RWPE2 (cell line): ENCODE results near the gene INPP5E.
A peak's percentile ranks its signal among the peaks of the same experiment; 100 is the strongest.

ENCODE experiments used
- ATAC-seq: fragments of 200-7000 bp; cut with Tn5 transposase; 3 replicates; pipeline ENCODE4 v1.9.1; 2021; ENCODE audit warnings: low read depth
- DNase-seq: peaks from one replicate; pipeline ENCODE4 v3.0.0-alpha.2; 2020; ENCODE audit warnings: low spot score
- H3K27ac ChIP-seq: fragments of 450-650 bp; 2 replicates; pipeline ENCODE4 v1.5.1; 2017; ENCODE audit warnings: mild to moderate bottlenecking; ENCODE audit not compliant: poor library complexity, severe bottlenecking
- H3K27me3 ChIP-seq: fragments of 250-450 bp; sonication (Bioruptor Pico); 2 replicates; pipeline ENCODE4 v1.5.1; 2021; ENCODE audit warnings: mild to moderate bottlenecking, moderate library complexity; ENCODE audit not compliant: insufficient read depth, poor library complexity, severe bottlenecking
- H3K36me3 ChIP-seq: fragments of 250-450 bp; sonication (Bioruptor Pico); 2 replicates; pipeline ENCODE4 v1.5.1; 2020; ENCODE audit warnings: low read depth, mild to moderate bottlenecking, moderate library complexity
- H3K4me1 ChIP-seq: fragments of 250-450 bp; sonication (Bioruptor Pico); 2 replicates; pipeline ENCODE4 v1.5.1; 2021; ENCODE audit warnings: mild to moderate bottlenecking, moderate library complexity; ENCODE audit not compliant: insufficient read depth, poor library complexity, severe bottlenecking
- H3K4me3 ChIP-seq: fragments of 250-450 bp; sonication (Bioruptor Pico); 2 replicates; pipeline ENCODE4 v1.5.1; 2021; ENCODE audit warnings: mild to moderate bottlenecking, moderate library complexity; ENCODE audit not compliant: severe bottlenecking
- H3K9me3 ChIP-seq: fragments of 250-450 bp; sonication (Bioruptor Pico); 2 replicates; pipeline ENCODE4 v1.5.1; 2021; ENCODE audit warnings: mild to moderate bottlenecking, moderate library complexity; ENCODE audit not compliant: severe bottlenecking
- TF ChIP-seq, protein P1 (sequence below): fragments of 450-650 bp; IDR thresholded peaks from one replicate; pipeline ENCODE4 v1.5.1; 2017; ENCODE audit warnings: mild to moderate bottlenecking, moderate library complexity; ENCODE audit not compliant: poor library complexity, severe bottlenecking

The INPP5E gene

GRCh38 chr9:136401173-136401922 lies 38.3 kb downstream of the INPP5E start:
- H3K36me3 ChIP-seq = peaks cover 52% of the 10 kb centered on the region
- DNase-seq (no peak), ATAC-seq (no peak)
- H3K27ac ChIP-seq = no peak overlapping the region
- H3K4me3 ChIP-seq = no peak overlapping the region
- H3K27me3 ChIP-seq = no peaks in the 10 kb centered on the region
- no peaks in the 10 kb centered on the region for H3K4me1 ChIP-seq
- no peaks in the 10 kb centered on the region for H3K9me3 ChIP-seq
- TF ChIP-seq, protein P1, sequence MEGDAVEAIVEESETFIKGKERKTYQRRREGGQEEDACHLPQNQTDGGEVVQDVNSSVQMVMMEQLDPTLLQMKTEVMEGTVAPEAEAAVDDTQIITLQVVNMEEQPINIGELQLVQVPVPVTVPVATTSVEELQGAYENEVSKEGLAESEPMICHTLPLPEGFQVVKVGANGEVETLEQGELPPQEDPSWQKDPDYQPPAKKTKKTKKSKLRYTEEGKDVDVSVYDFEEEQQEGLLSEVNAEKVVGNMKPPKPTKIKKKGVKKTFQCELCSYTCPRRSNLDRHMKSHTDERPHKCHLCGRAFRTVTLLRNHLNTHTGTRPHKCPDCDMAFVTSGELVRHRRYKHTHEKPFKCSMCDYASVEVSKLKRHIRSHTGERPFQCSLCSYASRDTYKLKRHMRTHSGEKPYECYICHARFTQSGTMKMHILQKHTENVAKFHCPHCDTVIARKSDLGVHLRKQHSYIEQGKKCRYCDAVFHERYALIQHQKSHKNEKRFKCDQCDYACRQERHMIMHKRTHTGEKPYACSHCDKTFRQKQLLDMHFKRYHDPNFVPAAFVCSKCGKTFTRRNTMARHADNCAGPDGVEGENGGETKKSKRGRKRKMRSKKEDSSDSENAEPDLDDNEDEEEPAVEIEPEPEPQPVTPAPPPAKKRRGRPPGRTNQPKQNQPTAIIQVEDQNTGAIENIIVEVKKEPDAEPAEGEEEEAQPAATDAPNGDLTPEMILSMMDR = no peak

- H3K36me3 ChIP-seq = peaks cover 51% of the 10 kb centered on the region
- peak within 1 kb of the TSS; percentile 28 for H3K27ac ChIP-seq
- H3K4me1 ChIP-seq = no peaks in the 10 kb centered on the region
- DNase-seq = no peak
- TF ChIP-seq, protein P1 = peak; percentile 98
- peak within 1 kb of the TSS; percentile 93 for H3K4me3 ChIP-seq
- H3K27me3 ChIP-seq = no peaks in the 10 kb centered on the region
- no peaks in the 10 kb centered on the region for H3K9me3 ChIP-seq
- peak; percentile 84 for ATAC-seq
Observed at GRCh38 chr9:136400038-136400834, 39.4 kb downstream of the INPP5E start, which contains the start of gene SNAPC4. Gene SNAPC4 (minus strand): TSS chr9:136400170. CDS start chr9:136398428, 1,742 bp downstream.

DNA sequence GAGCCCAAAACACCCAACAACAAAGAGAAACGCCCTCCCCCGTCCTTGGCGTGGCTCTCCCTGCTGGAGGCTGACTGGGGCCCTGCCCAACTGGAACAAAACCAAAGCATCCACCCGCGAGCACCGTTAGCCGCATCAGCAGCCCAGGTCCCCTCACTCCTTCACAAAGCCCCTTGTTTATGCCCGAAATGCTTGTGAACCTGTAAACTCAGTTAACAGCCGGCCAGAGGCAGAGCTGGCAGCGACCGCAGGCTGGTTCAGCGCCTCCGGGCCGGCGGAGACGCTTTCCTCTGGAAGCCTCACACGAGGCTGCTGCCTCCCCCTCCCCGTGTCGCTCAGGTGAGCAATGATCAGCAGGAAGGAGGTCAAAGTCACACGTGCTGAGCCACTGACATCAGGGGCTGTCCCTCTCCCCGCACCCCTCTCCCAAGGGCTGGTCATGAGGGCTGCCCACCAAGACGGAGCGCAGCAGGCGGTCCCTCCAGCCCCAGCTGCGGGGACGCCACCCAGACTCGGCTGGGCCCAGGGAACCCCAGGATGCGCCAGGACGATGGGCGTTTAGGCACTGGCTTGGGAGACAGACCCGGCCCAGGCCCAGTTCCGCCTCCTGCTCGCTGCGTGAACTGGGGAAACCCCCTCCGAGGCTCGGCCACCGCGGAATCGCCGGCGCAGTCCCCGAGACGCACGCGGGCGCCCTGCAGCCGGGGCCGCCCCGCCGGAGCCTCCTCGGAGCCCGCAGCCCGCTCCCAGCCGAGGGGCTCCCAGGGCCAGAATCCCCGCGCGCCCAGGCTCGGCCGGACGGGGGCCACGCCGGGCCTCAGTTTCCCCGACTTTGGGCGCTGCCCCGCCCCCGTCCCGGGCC lies 40.2 kb downstream of the INPP5E start:
- peak overlapping the region; percentile 93 for H3K4me3 ChIP-seq
- H3K27me3 ChIP-seq = no peaks in the 10 kb centered on the region
- no peak for DNase-seq
- H3K4me1 ChIP-seq = no peaks in the 10 kb centered on the region
- H3K9me3 ChIP-seq = no peaks in the 10 kb centered on the region
- peaks cover 51% of the 10 kb centered on the region for H3K36me3 ChIP-seq
- H3K27ac ChIP-seq = peak overlapping the region; percentile 28
- peak; percentile 16 for ATAC-seq
- TF ChIP-seq, protein P1 = no peak

DNA sequence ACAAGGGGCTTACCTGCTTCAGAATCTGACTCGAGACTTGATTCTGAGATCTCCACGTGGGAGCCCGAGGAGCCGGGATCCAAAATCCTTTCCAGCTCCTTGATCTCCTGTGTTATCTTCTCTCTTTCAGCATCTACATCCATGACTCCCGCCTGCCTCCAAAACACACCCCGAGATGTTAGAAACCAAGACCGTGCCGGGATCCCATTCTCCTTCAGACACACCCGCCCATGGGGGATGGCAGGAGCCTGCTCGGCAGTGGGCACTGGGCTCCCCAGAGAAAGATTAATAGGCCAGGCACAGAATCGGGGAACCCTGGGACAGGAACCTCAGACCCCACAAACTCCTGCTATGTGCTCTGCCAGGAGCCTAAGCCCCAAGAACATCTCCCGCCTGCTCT lies 41.4 kb downstream of the INPP5E start:
- DNase-seq (no peak), ATAC-seq (no peak)
- no peak overlapping the region for H3K4me3 ChIP-seq
- no peaks in the 10 kb centered on the region for H3K4me1 ChIP-seq
- H3K27me3 ChIP-seq = no peaks in the 10 kb centered on the region
- TF ChIP-seq, protein P1 = no peak
- no peak overlapping the region for H3K27ac ChIP-seq
- H3K36me3 ChIP-seq = peaks cover 55% of the 10 kb centered on the region
- H3K9me3 ChIP-seq = no peaks in the 10 kb centered on the region
